ENCODE results near the gene DNTT.

Gene DNTT

GRCh38 chr10:96275685-96276418, 28.4 kb upstream of the DNTT start:
- no peak overlapping the region for H3K4me3 ChIP-seq (ENCODE audit: low read depth, low read length)
- TF ChIP-seq, protein P1, sequence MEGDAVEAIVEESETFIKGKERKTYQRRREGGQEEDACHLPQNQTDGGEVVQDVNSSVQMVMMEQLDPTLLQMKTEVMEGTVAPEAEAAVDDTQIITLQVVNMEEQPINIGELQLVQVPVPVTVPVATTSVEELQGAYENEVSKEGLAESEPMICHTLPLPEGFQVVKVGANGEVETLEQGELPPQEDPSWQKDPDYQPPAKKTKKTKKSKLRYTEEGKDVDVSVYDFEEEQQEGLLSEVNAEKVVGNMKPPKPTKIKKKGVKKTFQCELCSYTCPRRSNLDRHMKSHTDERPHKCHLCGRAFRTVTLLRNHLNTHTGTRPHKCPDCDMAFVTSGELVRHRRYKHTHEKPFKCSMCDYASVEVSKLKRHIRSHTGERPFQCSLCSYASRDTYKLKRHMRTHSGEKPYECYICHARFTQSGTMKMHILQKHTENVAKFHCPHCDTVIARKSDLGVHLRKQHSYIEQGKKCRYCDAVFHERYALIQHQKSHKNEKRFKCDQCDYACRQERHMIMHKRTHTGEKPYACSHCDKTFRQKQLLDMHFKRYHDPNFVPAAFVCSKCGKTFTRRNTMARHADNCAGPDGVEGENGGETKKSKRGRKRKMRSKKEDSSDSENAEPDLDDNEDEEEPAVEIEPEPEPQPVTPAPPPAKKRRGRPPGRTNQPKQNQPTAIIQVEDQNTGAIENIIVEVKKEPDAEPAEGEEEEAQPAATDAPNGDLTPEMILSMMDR (IDR thresholded peaks at IDR 0.05; ENCODE audit: insufficient read depth, low read depth, low read length, missing control alignments): no peak
- no peak for DNase-seq (ENCODE audit: low read depth)

DNA sequence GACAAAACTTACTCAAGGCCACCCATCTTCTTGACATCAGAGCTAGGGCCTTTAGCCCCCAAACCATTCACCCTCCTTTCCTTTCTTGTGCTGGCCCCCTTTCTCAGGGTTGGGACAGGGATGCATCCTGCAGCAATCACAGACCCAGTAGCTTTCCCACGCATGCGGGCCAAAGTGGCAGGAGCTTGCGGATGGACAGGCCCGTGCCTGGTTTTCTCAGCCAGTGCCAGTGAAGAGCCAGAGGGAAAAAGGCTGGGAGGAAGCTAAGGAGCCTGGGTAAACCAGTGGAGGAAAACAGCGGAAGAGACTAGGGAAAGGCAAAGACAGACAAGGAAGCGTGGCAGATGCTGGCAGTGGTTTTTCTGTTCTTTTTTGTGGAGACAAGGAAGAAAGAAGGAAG, 27.8 kb upstream of the DNTT start:
- TF ChIP-seq, protein P1 (IDR thresholded peaks at IDR 0.05; ENCODE audit: insufficient read depth, low read depth, low read length, missing control alignments): no peak
- no peak for DNase-seq (ENCODE audit: low read depth)

GRCh38 chr10:96276831-96277230, 27.4 kb upstream of the DNTT start:
- no peak for DNase-seq (ENCODE audit: low read depth)
- TF ChIP-seq, protein P1 (IDR thresholded peaks at IDR 0.05; ENCODE audit: insufficient read depth, low read depth, low read length, missing control alignments): no peak
- H3K4me3 ChIP-seq (ENCODE audit: low read depth, low read length): no peak overlapping the region

More for the DNA sequence above, 27.8 kb upstream of the DNTT start:
- H3K4me3 ChIP-seq (ENCODE audit: low read depth, low read length): no peak overlapping the region

DNA sequence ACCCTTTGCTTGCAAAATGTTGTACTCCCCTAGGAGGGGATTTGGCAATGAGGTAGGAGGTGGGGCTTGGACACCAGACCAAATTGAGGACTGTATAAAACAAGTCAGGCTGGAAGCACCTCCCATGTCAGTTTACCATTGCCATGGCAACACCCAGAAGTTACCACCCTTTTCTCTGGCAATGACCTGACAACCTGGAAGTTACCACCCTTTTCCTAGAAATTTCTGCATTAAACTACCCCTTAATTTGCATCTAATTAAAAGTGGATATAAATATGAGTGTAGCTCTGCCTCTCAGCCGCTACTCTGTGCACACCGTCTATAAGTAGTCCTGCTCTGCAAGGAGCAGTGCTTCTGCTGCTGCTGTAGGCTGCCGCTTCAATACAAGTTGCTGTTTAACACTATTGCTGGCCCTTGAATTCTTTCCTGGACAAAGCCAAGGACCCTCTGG, 25.0 kb upstream of the DNTT start:
- DNase-seq (ENCODE audit: low read depth): no peak
- TF ChIP-seq, protein P1 (IDR thresholded peaks at IDR 0.05; ENCODE audit: insufficient read depth, low read depth, low read length, missing control alignments): no peak
- H3K4me3 ChIP-seq (ENCODE audit: low read depth, low read length): no peak overlapping the region

- no peak for DNase-seq (ENCODE audit: low read depth)
Observed at GRCh38 chr10:96280859-96281258, 23.4 kb upstream of the DNTT start.

GRCh38 chr10:96281444-96282029, 22.7 kb upstream of the DNTT start:
- H3K4me3 ChIP-seq (ENCODE audit: low read depth, low read length): no peak overlapping the region
- DNase-seq (ENCODE audit: low read depth): no peak
- TF ChIP-seq, protein P1 (IDR thresholded peaks at IDR 0.05; ENCODE audit: insufficient read depth, low read depth, low read length, missing control alignments): no peak

More at GRCh38 chr10:96280859-96281258, 23.4 kb upstream of the DNTT start:
- TF ChIP-seq, protein P1 (IDR thresholded peaks at IDR 0.05; ENCODE audit: insufficient read depth, low read depth, low read length, missing control alignments): no peak
- no peak overlapping the region for H3K4me3 ChIP-seq (ENCODE audit: low read depth, low read length)

Measured in GM12865 (cell line).